GM12801 (cell line): Measurements from ENCODE around the gene USP35.

Source experiments
- CTCF ChIP-seq: IDR thresholded peaks from one replicate; pipeline ENCODE4 v1.5.1; 2011; ENCODE audit warnings: control low read depth; ENCODE audit not compliant: insufficient read length; ENCODE audit errors: extremely low read depth

USP35 gene

GRCh38 chr11:78227921-78228320, 39.2 kb downstream of the USP35 start:
- no peak for TF ChIP-seq CTCF

GRCh38 chr11:78228467-78228866, 39.7 kb downstream of the USP35 start:
- TF ChIP-seq CTCF, result no peak

GRCh38 chr11:78229106-78229505, 40.4 kb downstream of the USP35 start:
- no peak for TF ChIP-seq CTCF

- TF ChIP-seq CTCF, result no peak
Observed at GRCh38 chr11:78230161-78230877, 41.6 kb downstream of the USP35 start.

- no peak for TF ChIP-seq CTCF
Observed at GRCh38 chr11:78231962-78232501, 43.3 kb downstream of the USP35 start.

GRCh38 chr11:78234006-78234405, 45.3 kb downstream of the USP35 start:
- no peak for TF ChIP-seq CTCF

GRCh38 chr11:78237293-78238046, 48.8 kb downstream of the USP35 start:
- no peak for TF ChIP-seq CTCF
